ENCODE measurements around the gene ADAMTS2. TPM values are rescaled to one million over a fixed set of nuclear protein-coding genes. Genes with fewer than 3 reads are reported as not detected.
A peak's percentile ranks its signal among the peaks of the same experiment; 100 is the strongest.

Gene ADAMTS2
- total RNA-seq, 8 experiments from 2014 or later, result 0.14 to 1.4 (median 0.49) TPM

DNA sequence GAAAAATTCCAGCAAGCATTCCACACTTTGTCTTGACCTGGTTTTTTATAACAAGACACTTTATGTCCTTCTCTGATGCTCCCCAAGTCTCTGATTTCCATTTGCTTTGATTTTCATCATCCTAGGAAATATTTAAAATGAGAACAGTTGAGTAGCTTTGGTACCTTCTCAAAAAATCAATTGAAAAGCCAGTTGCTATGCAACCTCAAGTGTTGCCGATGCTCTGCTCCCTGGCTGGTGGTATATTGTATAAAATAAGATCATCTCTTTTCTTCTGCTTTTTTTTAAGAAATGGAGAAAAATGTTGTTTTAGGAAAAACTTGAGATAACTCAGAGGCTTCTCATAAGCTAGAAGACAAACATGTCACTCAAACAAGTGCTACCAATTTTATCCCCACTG, 175.4 kb downstream of the ADAMTS2 start:
- in situ Hi-C loops (cut with MboI; ENCODE audit: low pct_unique_long_range_greater_than_20kb in 2 of 9, low sequenced_read_pairs in 9 of 9, unreplicated experiment in 9 of 9), result loop anchor here (5.0 to 25.0 kb wide), 3 partner anchors 317 to 327 kb away; no protein-coding TSS in a partner anchor
- 50 to 100% (median 64%) methylated on average over 1 of the region's 1 CpG; no CpG with 5 or more reads in 3 of the 10 experiments for WGBS, 10 experiments
- Histone ChIP-seq H3K4me1 (replicated peaks in 1 of 2) (no peaks in the 10 kb centered on the region), H3K4me3 (no peak overlapping the region), H3K27ac (no peak overlapping the region)
- peak in 1 of 8 experiments; percentile 49 for ATAC-seq (replicated peaks in 6 of 8)

DNA sequence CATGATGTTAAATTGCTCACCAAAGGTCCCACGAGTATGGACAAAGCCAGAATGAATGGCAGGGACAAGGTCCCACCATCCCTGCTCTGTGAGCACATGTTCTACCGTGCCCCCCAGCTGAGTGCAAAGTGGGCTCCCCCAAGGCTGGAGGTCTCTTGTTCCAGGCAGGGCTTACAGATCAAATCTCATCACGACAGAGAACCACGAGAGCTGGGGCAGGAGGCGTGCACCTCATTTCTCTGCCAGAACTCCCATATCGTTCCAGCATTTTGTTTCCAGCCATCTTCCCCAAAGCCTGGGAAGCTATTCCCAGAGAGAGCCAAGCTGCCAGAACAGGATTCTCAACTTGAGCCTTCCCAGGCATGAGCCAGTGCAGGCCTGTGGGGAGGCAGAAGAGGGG, 176.6 kb downstream of the ADAMTS2 start:
- WGBS, 10 experiments, result 75 to 80% (median 79%) methylated on average over 1 to 6 of the region's 6 CpGs; no CpG with 5 or more reads in 6 of the 10 experiments
- ATAC-seq (replicated peaks in 6 of 8), result no peak
- no peaks in the 10 kb centered on the region for H3K4me1 ChIP-seq (replicated peaks in 1 of 2)
- no peak overlapping the region for H3K4me3 ChIP-seq
- in situ Hi-C loops (cut with MboI; ENCODE audit: low pct_unique_long_range_greater_than_20kb in 2 of 9, low sequenced_read_pairs in 9 of 9, unreplicated experiment in 9 of 9), result loop anchor here (5.0 to 25.0 kb wide), 3 partner anchors 319 to 329 kb away; no protein-coding TSS in a partner anchor
- H3K27ac ChIP-seq, result no peak overlapping the region

DNA sequence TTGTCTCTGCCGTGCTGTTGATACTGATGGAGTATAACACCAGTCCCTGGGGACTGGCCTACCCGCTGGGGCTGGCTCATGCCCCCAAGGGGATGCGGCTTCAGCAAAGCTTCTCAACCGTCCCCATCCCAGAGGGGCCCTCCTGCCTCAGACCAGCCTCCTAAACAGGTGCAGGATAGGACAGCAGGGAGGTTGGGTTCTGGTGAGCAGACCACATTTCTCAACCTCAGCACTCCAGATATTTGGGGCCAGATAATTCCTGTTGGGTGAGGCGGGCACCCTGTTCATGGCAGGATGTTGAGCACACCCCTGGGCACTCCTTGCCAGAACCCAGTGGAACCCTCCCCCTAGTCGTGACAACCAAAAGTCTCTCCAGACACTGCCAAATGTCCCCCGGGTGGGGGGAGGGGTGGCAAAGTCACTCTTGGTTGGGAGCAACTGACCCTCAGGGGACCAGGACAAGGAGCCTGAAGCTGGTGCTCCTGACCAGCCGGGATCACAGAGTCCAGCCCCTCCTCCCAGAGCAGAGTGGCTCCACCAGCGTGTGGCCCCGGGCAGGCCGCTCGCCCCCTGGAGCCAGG, 177.3 kb downstream of the ADAMTS2 start:
- Histone ChIP-seq H3K4me3 (no peak overlapping the region), H3K27ac (no peak overlapping the region), H3K4me1 (replicated peaks in 1 of 2) (no peaks in the 10 kb centered on the region)
- ATAC-seq (replicated peaks in 6 of 8), result no peak
- in situ Hi-C loops (cut with MboI; ENCODE audit: low pct_unique_long_range_greater_than_20kb in 2 of 9, low sequenced_read_pairs in 9 of 9, unreplicated experiment in 9 of 9), result loop anchor here (5.0 to 25.0 kb wide), 3 partner anchors 319 to 329 kb away; no protein-coding TSS in a partner anchor
- WGBS, 10 experiments, result 40 to 100% (median 95%) methylated on average over 1 to 7 of the region's 12 CpGs; no CpG with 5 or more reads in 4 of the 10 experiments

DNA sequence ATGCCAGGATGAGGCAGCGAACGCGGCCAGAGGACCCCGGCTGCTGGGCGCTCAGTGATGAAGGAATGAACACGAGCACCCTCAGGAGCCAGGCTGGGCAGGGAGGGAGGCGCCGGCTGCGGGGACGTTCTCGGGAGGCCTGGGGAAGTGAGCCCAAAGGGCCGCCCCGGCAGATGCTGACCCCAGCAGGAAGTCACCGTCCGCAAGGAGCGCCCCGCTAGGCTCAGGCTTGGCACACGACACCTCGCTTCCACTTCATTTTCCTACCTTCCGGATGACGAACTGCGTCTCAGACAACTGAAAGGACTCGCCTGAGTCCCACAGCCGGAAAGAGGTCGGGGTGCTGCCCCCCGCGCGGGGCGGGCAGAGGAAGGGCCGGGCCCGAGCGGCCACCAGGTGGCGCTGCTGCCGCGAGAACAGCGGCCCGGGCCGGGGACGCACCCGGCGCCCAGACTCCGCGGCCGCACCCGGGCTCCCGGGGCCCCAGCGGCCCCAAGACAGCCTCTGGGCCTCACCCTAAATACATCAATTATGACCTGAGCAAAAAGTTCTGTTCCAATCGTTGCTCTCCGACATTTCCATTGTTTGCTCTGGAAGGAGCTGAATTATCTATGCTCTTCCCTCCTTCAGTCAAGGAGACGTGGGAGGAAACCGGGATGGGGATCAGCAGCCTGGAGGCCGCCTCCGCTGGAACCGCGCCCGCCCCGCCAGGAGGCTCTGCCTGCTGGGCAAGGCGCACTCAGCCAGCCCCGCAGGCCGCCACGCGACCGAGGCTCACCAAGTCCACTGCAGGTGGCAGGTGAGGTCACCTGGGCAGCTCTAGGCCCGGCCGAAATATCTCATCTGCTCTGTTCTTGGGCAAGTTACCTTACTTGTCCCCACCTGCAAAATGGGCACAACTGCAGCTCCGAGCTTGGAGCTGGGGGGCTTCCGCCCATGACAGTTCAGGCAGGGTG, 178.1 kb downstream of the ADAMTS2 start:
- WGBS, 10 experiments, result 0 to 83% (median 48%) methylated on average over 1 to 15 of the region's 67 CpGs; no CpG with 5 or more reads in 3 of the 10 experiments
- Histone ChIP-seq H3K4me3 (peak overlapping the region in 1 of 5 donors; percentile 5), H3K4me1 (replicated peaks in 1 of 2) (no peaks in the 10 kb centered on the region), H3K27ac (no peak overlapping the region)
- in situ Hi-C loops (cut with MboI; ENCODE audit: low pct_unique_long_range_greater_than_20kb in 2 of 9, low sequenced_read_pairs in 9 of 9, unreplicated experiment in 9 of 9), result loop anchor here (5.0 to 25.0 kb wide), 3 partner anchors 320 to 330 kb away; no protein-coding TSS in a partner anchor
- peak; percentile 77 to 98 (median 84) for ATAC-seq (replicated peaks in 6 of 8)

DNA sequence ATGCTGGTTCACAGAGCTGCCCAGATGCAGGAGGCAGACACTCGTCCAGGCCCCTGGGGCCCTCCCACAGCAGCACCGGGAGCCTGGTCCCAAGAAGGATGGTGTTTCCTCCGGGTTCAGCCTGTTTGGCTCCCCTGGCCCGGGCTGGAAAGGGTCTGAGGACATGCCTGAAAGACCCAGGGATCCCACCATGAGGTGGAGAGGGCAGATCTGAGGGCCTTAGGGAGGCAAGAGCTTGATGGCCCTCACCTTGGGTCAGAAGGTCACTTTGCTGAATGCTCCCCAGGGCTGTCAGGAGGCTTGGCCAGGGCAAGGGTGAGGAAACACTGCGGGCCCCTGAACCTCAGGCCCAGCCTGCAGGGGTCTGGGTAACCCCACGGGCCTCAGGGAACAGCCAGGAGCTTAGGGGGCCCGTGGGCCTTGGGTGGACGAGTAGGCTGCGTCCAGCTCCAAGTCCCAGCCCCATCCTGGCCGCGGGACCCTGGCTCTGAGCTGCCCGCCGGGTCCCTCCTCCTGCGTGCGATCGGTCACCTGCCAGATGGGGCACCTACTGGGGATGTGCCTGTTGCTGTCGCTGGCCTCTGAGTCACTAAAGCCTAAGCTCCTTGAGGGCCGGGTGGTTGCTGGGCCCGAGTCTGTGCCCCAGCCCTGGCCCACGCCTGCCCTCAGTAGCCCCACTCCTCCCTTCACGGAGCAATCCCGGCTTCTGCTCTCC, 178.9 kb downstream of the ADAMTS2 start:
- in situ Hi-C loops (cut with MboI; ENCODE audit: low pct_unique_long_range_greater_than_20kb in 2 of 9, low sequenced_read_pairs in 9 of 9, unreplicated experiment in 9 of 9), result loop anchor here (5.0 to 25.0 kb wide), 3 partner anchors 321 to 331 kb away; no protein-coding TSS in a partner anchor
- Histone ChIP-seq H3K4me3 (no peak overlapping the region), H3K4me1 (replicated peaks in 1 of 2) (no peaks in the 10 kb centered on the region), H3K27ac (no peak overlapping the region)
- no peak for ATAC-seq (replicated peaks in 6 of 8)
- 80 to 93% (median 90%) methylated on average over 1 to 3 of the region's 22 CpGs; no CpG with 5 or more reads in 7 of the 10 experiments for WGBS, 10 experiments

DNA sequence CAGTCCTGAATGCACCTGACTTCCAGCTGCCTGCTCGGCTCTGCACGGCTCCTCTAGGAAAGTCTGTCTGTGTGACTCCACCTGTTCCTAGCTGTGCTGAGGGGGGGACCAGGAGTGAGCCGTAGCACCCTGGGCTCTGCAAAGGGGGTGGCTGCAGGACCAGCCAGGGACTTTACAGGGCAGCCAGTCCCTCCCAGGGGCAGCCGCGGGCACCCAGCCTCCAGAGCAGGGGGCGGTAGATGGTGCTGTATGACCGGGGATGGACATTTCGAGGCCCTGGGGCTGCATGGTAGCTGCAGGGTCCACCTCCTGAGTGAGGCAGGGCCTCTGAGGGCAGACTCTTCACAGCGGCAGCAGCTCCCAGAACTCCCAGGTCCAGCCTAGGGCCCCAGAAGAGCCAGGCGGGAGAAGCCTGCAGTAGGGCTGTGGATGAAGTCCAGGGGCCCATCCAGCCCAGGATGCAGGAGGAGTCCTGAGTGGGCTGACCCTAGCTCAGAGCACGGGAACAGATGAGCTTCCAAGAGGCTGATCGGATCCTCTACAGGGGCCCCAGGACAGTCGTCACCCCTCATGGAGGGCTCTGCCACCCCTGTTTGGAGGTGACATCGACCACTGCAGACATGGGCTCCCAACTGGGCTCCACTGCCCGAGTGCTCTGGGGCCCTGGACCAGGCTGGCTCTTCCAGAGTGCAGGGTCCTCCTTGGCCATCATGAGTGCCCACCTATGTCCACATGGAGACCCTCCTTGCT, 179.7 kb downstream of the ADAMTS2 start:
- Histone ChIP-seq H3K4me1 (replicated peaks in 1 of 2) (no peaks in the 10 kb centered on the region), H3K27ac (no peak overlapping the region), H3K4me3 (no peak overlapping the region)
- ATAC-seq (replicated peaks in 6 of 8), result peak in 1 of 8 experiments; percentile 9
- 68 to 90% methylated on average over 2 to 6 of the region's 15 CpGs; no CpG with 5 or more reads in 8 of the 10 experiments for WGBS, 10 experiments
- in situ Hi-C loops (cut with MboI; ENCODE audit: low pct_unique_long_range_greater_than_20kb in 2 of 9, low sequenced_read_pairs in 9 of 9, unreplicated experiment in 9 of 9), result loop anchor here (5.0 to 25.0 kb wide), 3 partner anchors 322 to 332 kb away; no protein-coding TSS in a partner anchor

DNA sequence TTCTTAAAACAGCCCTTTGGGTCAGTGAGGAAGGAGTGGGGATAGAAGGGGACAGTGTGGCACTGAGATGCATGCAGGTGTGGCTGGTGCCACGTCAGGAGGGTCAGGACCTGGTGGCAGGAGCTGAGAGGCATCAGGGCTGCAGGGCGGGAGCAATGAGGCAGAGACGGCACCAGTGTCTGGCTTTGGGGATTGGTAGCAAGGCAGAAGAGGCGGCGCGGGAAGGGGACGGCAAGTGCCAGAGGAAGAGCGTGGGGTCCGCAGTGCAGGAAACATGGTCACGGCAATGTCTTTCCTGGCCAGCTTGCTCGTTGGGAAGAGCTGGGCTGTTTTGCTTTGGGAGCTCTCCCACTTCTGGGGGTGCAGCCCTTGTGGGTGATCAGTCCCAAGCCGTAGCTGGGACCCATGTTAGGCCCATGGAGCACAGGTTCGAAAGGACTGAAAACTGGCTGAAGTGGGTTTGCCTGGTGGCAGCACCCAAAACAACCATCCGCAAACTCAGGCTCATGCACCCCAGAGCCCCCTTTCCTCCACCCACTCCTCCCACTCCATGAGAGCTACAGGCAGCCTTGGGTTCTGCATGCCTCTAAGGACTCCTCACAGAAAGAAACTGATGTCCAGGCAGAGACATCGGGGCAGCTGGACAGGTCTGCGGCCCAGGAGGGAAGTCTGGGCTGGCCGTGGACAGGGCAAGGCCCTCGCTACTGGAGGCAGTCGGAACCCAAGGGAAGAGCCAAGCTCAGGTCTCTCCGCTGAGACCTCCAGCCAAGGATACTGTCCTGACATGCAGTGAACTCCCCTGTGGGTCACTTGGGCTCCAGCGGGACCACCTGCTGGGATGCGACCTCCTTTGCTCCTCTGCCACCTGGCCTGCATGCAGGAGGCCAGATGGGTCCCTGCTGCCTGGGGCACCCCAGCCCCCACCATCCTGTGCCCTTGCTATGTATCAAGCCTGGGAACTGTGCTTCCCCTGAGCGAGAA, 180.6 kb downstream of the ADAMTS2 start:
- in situ Hi-C loops (cut with MboI; ENCODE audit: low pct_unique_long_range_greater_than_20kb in 2 of 9, low sequenced_read_pairs in 9 of 9, unreplicated experiment in 9 of 9), result loop anchor here (5.0 to 25.0 kb wide), 3 partner anchors 323 to 333 kb away; no protein-coding TSS in a partner anchor
- WGBS, 10 experiments, result 33 to 100% (median 82%) methylated on average over 1 to 15 of the region's 23 CpGs; no CpG with 5 or more reads in 1 of the 10 experiments
- Histone ChIP-seq H3K27ac (no peak overlapping the region), H3K4me3 (no peak overlapping the region), H3K4me1 (replicated peaks in 1 of 2) (no peaks in the 10 kb centered on the region)
- ATAC-seq (replicated peaks in 6 of 8), result no peak

DNA sequence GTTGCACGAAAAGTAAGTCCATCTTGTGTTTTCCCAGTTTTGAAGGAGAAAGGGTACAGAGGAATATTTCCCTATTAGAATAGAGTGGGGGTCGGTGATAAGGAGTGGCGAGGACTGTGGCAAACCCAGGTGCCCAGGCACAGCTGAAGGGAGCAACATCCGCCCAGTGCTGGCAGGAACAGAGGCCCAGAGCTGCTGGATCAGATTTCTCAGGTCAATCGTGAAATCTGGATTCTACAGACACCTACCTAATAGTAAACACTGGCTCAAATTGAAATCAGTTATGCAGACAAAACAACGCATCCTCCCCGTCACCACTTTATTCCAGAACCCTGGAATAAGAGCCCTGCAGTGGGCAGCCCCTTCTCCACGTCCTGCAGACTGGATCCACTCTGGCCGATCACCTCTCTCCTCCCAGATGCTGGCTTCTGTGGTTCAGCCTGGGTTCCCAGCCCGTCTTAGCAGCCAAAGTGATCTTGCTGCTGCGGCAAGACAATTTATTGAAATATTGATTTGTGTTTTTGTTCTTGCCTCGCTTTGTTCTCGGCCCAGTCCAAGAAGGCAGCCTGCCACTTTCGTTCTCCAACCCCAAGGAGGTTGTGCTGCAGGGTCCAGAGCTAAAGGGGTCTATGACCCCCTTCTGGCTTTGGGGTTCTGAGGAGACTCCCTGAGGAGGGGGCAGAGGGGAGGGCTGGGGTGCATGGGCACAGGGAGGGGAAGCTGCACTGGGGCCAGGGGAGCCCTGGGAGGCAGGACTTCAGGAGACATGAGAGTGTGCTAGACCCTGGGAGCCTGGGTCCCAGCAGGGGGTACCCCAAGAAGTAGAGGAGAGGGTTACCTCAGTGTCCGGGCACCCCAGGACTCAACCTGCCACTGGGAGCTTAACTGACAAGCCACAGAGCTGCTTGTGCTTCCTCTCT, 181.8 kb downstream of the ADAMTS2 start:
- ATAC-seq (replicated peaks in 6 of 8), result no peak
- in situ Hi-C loops (cut with MboI; ENCODE audit: low pct_unique_long_range_greater_than_20kb in 2 of 9, low sequenced_read_pairs in 9 of 9, unreplicated experiment in 9 of 9), result loop anchor here in 8 of 9 experiments (10.0 to 25.0 kb wide), 2 partner anchors 324 to 331 kb away; no protein-coding TSS in a partner anchor
- Histone ChIP-seq H3K4me3 (no peak overlapping the region), H3K4me1 (replicated peaks in 1 of 2) (no peaks in the 10 kb centered on the region), H3K27ac (no peak overlapping the region)
- WGBS, 10 experiments, result 40 to 100% (median 81%) methylated on average over 1 to 12 of the region's 15 CpGs; no CpG with 5 or more reads in 2 of the 10 experiments

DNA sequence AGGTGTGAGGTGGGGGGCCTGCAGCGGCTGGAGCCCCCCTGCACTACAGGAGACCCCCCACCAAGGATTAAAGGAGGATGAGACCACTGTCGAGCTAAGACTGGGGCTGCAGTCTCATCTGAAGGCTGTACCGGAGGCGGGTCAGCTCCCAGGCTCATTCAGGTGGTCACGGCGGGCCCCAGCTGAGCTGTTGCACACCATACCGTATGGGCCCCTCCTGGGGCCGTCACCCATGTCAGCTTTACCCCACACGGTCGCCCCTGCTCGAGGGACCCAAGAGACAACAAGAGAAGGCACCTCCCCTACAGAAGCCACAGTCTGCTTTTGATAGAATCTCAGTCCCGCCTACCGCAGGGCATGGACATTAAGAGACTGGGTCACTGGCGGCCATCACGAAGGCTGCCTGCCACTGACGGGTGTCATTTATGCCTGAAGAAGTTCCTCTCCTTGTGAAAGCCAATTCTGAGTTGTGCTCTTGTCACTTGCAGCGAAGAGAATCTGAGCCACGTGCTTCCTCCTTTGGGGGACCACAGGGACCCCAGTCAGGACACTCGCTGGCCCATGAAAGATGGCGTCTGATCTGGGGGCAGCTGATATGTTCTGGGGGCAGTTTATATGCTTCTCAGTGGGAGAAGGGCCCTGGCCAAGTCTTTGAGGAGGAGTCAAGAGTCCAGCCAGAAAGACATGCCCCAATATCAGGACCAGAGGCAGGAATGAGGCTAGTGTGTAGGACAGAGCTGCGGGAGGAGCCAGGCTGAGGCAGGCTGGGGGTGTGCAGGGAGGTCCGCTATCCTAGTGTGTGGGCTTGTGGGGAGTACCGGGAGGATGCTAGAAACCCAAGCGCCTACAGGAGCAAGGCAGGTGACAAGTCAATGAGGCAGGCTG, 182.7 kb downstream of the ADAMTS2 start:
- 90 to 100% (median 94%) methylated on average over 1 to 8 of the region's 24 CpGs; no CpG with 5 or more reads in 4 of the 10 experiments for whole genome bisulfite sequencing, 10 experiments
- H3K4me3 ChIP-seq, result no peak overlapping the region
- no peak for ATAC-seq (replicated peaks in 6 of 8)
- in situ Hi-C loops (cut with MboI; ENCODE audit: low pct_unique_long_range_greater_than_20kb in 2 of 9, low sequenced_read_pairs in 9 of 9, unreplicated experiment in 9 of 9), result loop anchor here in 8 of 9 experiments (10.0 to 25.0 kb wide), 2 partner anchors 325 to 332 kb away; no protein-coding TSS in a partner anchor
- no peak overlapping the region for H3K27ac ChIP-seq
- H3K4me1 ChIP-seq (replicated peaks in 1 of 2), result no peaks in the 10 kb centered on the region

All from motor neuron (in vitro differentiated cells).